ENCODE measurements around the gene POU2AF2.

The POU2AF2 gene

GRCh38 chr11:111253630-111254029 is 8.1 kb downstream of the POU2AF2 start (continued):
- no peak for TF ChIP-seq ZNF398 (tag by site-specific recombination; IDR thresholded peaks at IDR 0.05)
- TF ChIP-seq ZSCAN4 (tag by site-specific recombination; IDR thresholded peaks at IDR 0.05) = no peak
- no peak for TF ChIP-seq INSM2 (tag by site-specific recombination; IDR thresholded peaks at IDR 0.05)
- no peak for TF ChIP-seq YY2 (tag by site-specific recombination; IDR thresholded peaks at IDR 0.05)

GRCh38 chr11:111258046-111258445 is 12.5 kb downstream of the POU2AF2 start:
- ChIA-PET POLR2A (no interaction called here), CTCF (no interaction called here)
- H3K9me3 ChIP-seq (ENCODE audit: control insufficient read depth, insufficient read depth, low read depth, low read length) = no peaks in the 10 kb centered on the region
- H3K4me3 ChIP-seq (ENCODE audit: low read depth, low read length) = no peak overlapping the region
- H3K27ac ChIP-seq (ENCODE audit: extremely low read depth, low read depth, low read length) = no peak overlapping the region
- no peaks in the 10 kb centered on the region for H3K4me1 ChIP-seq (ENCODE audit: control insufficient read depth, insufficient read depth, low read length)
- no peaks in the 10 kb centered on the region for H3K36me3 ChIP-seq (ENCODE audit: control insufficient read depth in 2 of 2, insufficient read depth in 1 of 2, low read length in 2 of 2)
- TF ChIP-seq ZNF426 (tag by site-specific recombination; IDR thresholded peaks at IDR 0.05) = no peak
- no peak for TF ChIP-seq ZNF791 (tag by site-specific recombination; IDR thresholded peaks at IDR 0.05)
- no peak for TF ChIP-seq ZNF623 (tag by site-specific recombination; IDR thresholded peaks at IDR 0.05)
- TF ChIP-seq ZFP69B (tag by site-specific recombination; IDR thresholded peaks at IDR 0.05) = no peak
- no peak for TF ChIP-seq ZNF837 (tag by site-specific recombination; IDR thresholded peaks at IDR 0.05)
- TF ChIP-seq ZNF311 (tag by site-specific recombination; IDR thresholded peaks at IDR 0.05; ENCODE audit: borderline replicate concordance) = no peak
- no peak for TF ChIP-seq ZNF777 (tag by site-specific recombination; IDR thresholded peaks at IDR 0.05; ENCODE audit: borderline replicate concordance)
- no peak for TF ChIP-seq ZNF692 (tag by site-specific recombination; IDR thresholded peaks at IDR 0.05)

GRCh38 chr11:111259896-111260295 is 14.4 kb downstream of the POU2AF2 start:
- no peaks in the 10 kb centered on the region for H3K4me1 ChIP-seq (ENCODE audit: control insufficient read depth, insufficient read depth, low read length)
- H3K9me3 ChIP-seq (ENCODE audit: control insufficient read depth, insufficient read depth, low read depth, low read length) = no peaks in the 10 kb centered on the region
- ChIA-PET POLR2A (no interaction called here), CTCF (interaction anchor here (0.8 to 1.7 kb wide), 2 partner anchors 23 to 29 kb away, joined by 3 to 7 read pairs; no protein-coding TSS in a partner anchor)
- H3K27ac ChIP-seq (ENCODE audit: extremely low read depth, low read depth, low read length) = no peak overlapping the region
- TF ChIP-seq YY2 (tag by site-specific recombination; IDR thresholded peaks at IDR 0.05) = no peak
- no peak for TF ChIP-seq ZBTB11 (tag by site-specific recombination; conservative IDR thresholded peaks at IDR 0.05; ENCODE audit: low read depth)
- TF ChIP-seq ZNF24 (tag by site-specific recombination; IDR thresholded peaks at IDR 0.05) = no peak
- no peaks in the 10 kb centered on the region for H3K36me3 ChIP-seq (ENCODE audit: control insufficient read depth in 2 of 2, insufficient read depth in 1 of 2, low read length in 2 of 2)
- H3K4me3 ChIP-seq (ENCODE audit: low read depth, low read length) = no peak overlapping the region

Measured in HEK293 (cell line).